GM12874 (cell line): ENCODE measurements around the gene SMYD3.

ENCODE experiments used
- CTCF ChIP-seq: IDR thresholded peaks from 2 replicates; pipeline ENCODE4 v1.5.1; 2011; ENCODE audit warnings: low read depth, mild to moderate bottlenecking, control low read depth, low read length, moderate library complexity; ENCODE audit not compliant: insufficient read depth

Gene SMYD3

GRCh38 chr1:245880754-245881403, 626.2 kb downstream of the SMYD3 start:
- no peak for TF ChIP-seq CTCF

GRCh38 chr1:245879091-245879490, 628.0 kb downstream of the SMYD3 start:
- TF ChIP-seq CTCF = no peak

DNA sequence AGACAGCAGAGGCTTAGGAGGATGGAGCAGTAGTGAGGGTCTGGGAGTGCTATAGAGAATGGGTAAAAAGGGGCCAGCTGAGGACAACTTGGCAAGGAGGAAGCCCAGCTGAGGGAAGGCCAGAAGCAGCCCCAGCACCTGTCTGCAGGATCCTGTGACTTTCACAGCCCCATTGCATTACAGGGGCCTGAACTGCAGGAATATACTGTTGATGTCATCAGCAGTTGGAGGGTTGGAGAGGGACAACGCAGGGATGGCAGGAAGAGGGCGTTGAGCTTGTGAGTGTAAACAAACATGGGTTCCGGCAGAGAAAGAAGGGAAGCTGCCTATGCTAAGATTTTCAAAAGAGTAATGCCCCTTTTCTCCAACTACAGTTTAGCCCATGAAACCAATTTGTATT, 628.5 kb downstream of the SMYD3 start:
- TF ChIP-seq CTCF = no peak

DNA sequence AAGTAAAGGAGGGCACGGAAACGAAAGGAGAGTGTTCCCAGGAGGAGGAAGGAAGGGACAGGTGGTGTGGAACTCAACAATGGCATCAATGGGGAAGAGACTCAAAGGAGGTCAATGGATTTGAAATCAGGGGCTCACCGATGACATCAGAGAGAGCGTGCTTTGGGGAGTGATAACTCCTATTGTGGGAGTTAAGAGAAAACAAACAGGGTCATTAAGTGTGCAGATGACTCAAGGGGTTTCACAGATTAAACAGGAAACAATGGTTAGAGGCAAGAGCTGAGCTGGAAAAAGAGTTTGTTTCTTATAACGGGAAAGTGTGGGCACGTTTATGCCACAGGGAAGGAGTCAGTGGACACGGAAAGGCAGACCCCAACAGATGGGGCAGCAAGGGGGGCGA, 629.1 kb downstream of the SMYD3 start:
- TF ChIP-seq CTCF = no peak

- TF ChIP-seq CTCF = no peak
Observed at GRCh38 chr1:245876586-245876985, 630.5 kb downstream of the SMYD3 start.

GRCh38 chr1:245875581-245876261, 631.4 kb downstream of the SMYD3 start:
- no peak for TF ChIP-seq CTCF

GRCh38 chr1:245874942-245875580, 632.0 kb downstream of the SMYD3 start:
- TF ChIP-seq CTCF = no peak
